Activated CD8-positive, alpha-beta memory T cell treated with anti-CD3 and anti-CD28 coated beads for 24 hours (primary cell): ENCODE measurements around the gene SLC2A6.
A peak's percentile ranks its signal among the peaks of the same experiment; 100 is the strongest.

Experiments used
- DNase-seq: peaks from one replicate; pipeline ENCODE4 v3.0.0-alpha.2; 2020

SLC2A6 gene

GRCh38 chr9:133430244-133430643 is 48.7 kb downstream of the SLC2A6 start:
- DNase-seq = no peak

GRCh38 chr9:133429641-133430161 is 49.2 kb downstream of the SLC2A6 start:
- DNase-seq = no peak

- DNase-seq = no peak
Measured at GRCh38 chr9:133429214-133429613, 49.7 kb downstream of the SLC2A6 start.

- DNase-seq = no peak
Measured at GRCh38 chr9:133428617-133429101, 50.2 kb downstream of the SLC2A6 start.

- DNase-seq = no peak
Measured at GRCh38 chr9:133427658-133428348, 51.1 kb downstream of the SLC2A6 start.

GRCh38 chr9:133426011-133426410 is 52.9 kb downstream of the SLC2A6 start:
- no peak for DNase-seq

- no peak for DNase-seq
Measured at GRCh38 chr9:133425049-133425632, 53.8 kb downstream of the SLC2A6 start.

GRCh38 chr9:133424187-133424586 is 54.7 kb downstream of the SLC2A6 start:
- DNase-seq = no peak

- no peak for DNase-seq
Measured at GRCh38 chr9:133423216-133423615, 55.7 kb downstream of the SLC2A6 start.

- DNase-seq = peak; percentile 69
Measured at GRCh38 chr9:133421615-133422542, 57.0 kb downstream of the SLC2A6 start, which contains the start of gene ADAMTS13. ADAMTS13 (plus strand) TSS chr9:133422367; CDS start chr9:133422444, 77 bp downstream.
